ENCODE measurements around the gene TIMM10.

The TIMM10 gene

DNA sequence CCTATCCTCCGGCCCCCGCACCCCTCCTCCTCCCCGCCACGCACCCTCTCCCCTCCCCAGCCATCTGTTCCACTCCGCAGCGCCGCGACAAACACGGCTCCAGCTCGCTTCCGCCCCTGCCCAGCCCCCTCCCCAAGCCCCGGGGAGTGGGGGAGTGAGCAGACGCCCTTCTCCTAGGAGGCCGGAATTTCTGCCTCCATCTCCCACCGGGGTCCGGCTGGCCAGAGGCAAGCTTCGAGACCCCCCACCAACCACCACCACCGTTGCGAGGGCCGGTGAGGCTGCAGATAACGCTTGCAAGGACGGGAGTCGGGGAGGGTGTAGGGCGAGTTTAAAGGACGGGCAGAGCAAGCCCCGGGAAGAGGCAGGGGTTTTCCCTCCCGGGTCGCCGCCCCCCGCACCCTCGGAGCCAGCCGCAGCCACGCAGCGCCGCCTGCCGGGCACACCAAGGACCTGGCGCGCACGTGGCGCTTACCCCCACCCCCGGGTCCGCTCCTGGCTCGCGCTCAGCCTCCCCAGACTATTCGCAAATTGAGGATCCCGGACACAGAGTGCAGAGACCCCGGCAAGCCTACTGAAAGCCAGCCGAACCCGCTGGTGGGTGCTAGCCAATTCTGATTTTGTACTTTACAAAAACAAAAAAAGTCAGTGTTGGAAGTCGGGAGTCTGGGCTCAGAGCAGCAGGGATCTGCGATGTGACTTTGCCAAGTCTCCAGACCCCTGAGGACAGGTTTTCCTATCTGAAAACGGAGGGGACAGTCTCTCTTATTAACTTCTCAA is 47.6 kb downstream of the TIMM10 start:
- DNase-seq = no peak

DNA sequence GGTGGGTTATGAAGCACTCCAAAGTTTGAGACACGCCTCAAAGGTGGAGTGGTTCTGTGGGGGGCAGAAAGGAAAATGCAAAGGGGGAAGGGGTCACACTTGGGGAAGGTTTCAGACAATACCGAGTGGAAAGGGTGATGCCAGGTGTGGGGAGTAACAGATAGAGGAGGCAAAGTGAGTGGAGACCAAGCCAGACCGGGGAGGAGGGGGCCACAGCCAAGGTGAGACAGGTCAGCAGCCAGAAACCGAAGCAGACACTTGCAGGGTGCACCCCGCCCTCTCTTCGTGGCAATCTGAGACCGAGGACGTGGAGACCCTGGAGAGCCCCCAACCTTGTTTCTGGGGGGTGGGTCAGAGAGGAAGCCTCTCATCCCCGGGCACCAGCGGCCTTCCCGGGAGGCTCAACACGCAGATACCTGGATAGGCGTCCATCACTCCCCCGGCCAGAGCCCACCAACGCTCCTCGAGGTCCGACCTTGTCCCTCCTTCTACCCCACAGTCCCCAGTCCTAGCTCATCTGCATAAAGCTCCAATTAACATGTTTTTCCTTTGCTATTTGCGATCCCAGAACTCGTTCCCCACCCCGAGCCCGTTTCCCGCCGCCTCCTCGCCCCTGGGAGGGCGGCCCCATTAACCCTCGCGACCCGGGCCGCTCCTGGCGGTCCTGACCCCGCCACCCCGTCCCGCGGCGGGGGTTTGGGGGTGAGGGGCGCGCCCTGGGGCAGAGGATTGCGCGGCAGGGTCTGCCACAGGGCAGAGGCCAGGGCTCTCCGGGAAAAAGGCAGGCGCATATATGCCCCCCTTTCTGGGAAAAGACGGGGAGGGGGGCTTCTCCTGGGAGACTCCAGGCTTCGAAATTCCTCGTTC is 48.4 kb downstream of the TIMM10 start:
- DNase-seq = no peak

DNA sequence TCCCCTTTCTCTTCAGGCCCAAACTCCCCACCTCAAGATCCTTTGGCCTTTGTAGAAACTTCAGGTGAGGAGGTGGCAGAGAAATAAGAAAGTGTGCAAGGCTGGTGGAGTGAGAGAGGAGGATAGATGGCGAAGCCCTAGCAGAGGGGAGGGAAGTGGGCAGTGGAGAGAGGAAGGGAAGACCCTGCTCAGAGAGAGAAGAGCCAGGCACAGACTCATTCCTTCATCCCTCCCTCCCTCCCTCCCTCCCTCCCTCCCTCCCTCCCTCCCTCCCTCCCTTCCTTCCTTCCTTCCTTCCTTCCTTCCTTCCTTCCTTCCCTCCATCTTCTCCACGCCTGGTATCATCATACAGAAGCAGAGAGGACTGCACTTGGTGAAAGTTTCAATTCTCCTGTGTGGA is 49.2 kb downstream of the TIMM10 start:
- no peak for DNase-seq

- peak; percentile 10 for DNase-seq
Observed at GRCh38 chr11:57480409-57481137, 50.0 kb downstream of the TIMM10 start.

GRCh38 chr11:57479911-57480310 is 50.6 kb downstream of the TIMM10 start:
- no peak for DNase-seq

DNA sequence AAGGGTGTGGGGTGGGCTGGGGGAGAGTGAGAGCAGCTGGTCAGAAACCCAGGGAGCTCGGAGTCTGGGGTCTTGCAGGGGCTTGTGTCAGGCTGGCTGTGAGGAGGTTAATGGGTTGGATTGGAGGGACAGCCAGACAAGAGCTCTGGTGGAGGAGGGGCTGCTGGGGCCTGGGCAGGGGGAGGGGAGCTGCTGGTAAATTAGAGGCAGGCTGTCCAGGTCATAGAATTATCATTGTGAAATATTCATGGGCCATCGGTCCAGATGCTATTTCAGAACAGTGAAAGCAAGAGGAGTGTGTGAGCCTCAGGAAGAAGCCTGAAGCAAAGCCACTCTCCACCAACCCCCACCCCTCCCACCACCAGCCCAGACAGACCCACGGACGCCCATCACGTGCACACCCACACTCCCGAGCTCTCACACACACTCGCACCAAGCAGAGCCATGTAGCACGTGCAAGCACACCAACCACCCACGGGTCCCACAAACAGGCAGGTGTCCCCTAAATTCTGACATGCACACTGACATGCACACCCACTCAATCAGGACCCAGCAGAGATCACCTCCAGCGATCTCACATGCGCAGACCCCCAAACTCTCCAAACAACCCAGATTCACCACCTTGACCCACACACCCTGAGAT is 51.4 kb downstream of the TIMM10 start:
- DNase-seq = no peak
